Measurements from ENCODE around the gene CCDC187. TPM values are rescaled to one million over a fixed set of nuclear protein-coding genes. Genes with fewer than 3 reads are reported as not detected.

CCDC187 gene
- polyA plus RNA-seq, 1 donor (not counting 4 experiments of a cell fraction or from before 2014, with no cell fraction given): 0.03 TPM

DNA sequence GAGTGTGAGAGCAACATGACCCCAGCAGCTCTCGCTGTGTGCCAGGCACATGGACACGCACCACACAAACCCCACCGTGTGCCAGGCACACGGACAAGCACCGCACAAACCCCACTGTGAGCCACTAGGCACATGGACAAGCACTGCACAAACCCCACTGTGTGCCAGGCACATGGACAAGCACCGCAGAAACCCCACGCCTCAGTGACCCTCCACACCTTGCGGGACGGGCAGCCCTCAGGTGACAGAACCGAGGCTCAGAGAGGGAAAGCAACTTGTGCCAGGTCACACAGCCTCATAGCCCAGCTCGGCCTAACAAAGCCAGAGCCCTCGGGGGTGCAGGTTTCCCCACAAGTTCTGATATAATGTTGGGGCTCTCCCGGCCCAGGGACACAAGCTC is 21.5 kb upstream of the CCDC187 start:
- dilution Hi-C loops (cut with MboI; ENCODE audit: extremely low pct_ligation_motif_present, low sequenced_read_pairs): no loop called here
- H3K9ac ChIP-seq (ENCODE audit: control insufficient read depth, extremely low read depth, insufficient read depth, low read length): no peak overlapping the region
- DNase-seq (ENCODE audit: low read depth, low spot score): no peak
- H3K4me1 ChIP-seq (ENCODE audit: control insufficient read depth, extremely low read depth, insufficient read depth, low read length): peaks cover 20% of the 10 kb centered on the region
- no peak overlapping the region for H3K27ac ChIP-seq (ENCODE audit: control insufficient read depth, insufficient read depth, low read length)
- H3K9me1 ChIP-seq (ENCODE audit: control insufficient read depth, extremely low read depth, insufficient read depth, low read length): no peaks in the 10 kb centered on the region
- H3K27me3 ChIP-seq (ENCODE audit: control insufficient read depth, extremely low read depth, insufficient read depth, low read length): peaks cover 26% of the 10 kb centered on the region
- no peak overlapping the region for H3K4me3 ChIP-seq (ENCODE audit: control insufficient read depth in 2 of 3, extremely low read depth in 1 of 3, insufficient read depth in 2 of 3, low read depth in 1 of 3, low read length in 3 of 3)
- peaks cover 2% of the 10 kb centered on the region for H3K9me3 ChIP-seq (ENCODE audit: control insufficient read depth, low read depth, low read length)
- no peak overlapping the region for H3K4me2 ChIP-seq (ENCODE audit: control insufficient read depth, extremely low read depth, insufficient read depth, low read depth, low read length)
- no peaks in the 10 kb centered on the region for H3K79me2 ChIP-seq (ENCODE audit: control insufficient read depth, insufficient read depth, low read length)
- no peak for FAIRE-seq
- H2AFZ ChIP-seq (ENCODE audit: control insufficient read depth, low read length): no peak overlapping the region
- no peaks in the 10 kb centered on the region for H4K20me1 ChIP-seq (ENCODE audit: control insufficient read depth, extremely low read depth, insufficient read depth, low read length)
- H3K36me3 ChIP-seq (ENCODE audit: control insufficient read depth in 2 of 2, extremely low read depth in 1 of 2, insufficient read depth in 2 of 2, low read length in 2 of 2): no peaks in the 10 kb centered on the region
- TF ChIP-seq EZH2 (IDR thresholded peaks at IDR 0.05; ENCODE audit: low read length): no peak
- TF ChIP-seq, protein P1, sequence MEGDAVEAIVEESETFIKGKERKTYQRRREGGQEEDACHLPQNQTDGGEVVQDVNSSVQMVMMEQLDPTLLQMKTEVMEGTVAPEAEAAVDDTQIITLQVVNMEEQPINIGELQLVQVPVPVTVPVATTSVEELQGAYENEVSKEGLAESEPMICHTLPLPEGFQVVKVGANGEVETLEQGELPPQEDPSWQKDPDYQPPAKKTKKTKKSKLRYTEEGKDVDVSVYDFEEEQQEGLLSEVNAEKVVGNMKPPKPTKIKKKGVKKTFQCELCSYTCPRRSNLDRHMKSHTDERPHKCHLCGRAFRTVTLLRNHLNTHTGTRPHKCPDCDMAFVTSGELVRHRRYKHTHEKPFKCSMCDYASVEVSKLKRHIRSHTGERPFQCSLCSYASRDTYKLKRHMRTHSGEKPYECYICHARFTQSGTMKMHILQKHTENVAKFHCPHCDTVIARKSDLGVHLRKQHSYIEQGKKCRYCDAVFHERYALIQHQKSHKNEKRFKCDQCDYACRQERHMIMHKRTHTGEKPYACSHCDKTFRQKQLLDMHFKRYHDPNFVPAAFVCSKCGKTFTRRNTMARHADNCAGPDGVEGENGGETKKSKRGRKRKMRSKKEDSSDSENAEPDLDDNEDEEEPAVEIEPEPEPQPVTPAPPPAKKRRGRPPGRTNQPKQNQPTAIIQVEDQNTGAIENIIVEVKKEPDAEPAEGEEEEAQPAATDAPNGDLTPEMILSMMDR (optimal IDR thresholded peaks at IDR 0.05 in 1 of 3, IDR thresholded peaks at IDR 0.05 in 1 of 3, conservative IDR thresholded peaks at IDR 0.05 in 1 of 3; ENCODE audit: extremely low read depth in 1 of 3, insufficient read depth in 2 of 3, low read length in 3 of 3): no peak

DNA sequence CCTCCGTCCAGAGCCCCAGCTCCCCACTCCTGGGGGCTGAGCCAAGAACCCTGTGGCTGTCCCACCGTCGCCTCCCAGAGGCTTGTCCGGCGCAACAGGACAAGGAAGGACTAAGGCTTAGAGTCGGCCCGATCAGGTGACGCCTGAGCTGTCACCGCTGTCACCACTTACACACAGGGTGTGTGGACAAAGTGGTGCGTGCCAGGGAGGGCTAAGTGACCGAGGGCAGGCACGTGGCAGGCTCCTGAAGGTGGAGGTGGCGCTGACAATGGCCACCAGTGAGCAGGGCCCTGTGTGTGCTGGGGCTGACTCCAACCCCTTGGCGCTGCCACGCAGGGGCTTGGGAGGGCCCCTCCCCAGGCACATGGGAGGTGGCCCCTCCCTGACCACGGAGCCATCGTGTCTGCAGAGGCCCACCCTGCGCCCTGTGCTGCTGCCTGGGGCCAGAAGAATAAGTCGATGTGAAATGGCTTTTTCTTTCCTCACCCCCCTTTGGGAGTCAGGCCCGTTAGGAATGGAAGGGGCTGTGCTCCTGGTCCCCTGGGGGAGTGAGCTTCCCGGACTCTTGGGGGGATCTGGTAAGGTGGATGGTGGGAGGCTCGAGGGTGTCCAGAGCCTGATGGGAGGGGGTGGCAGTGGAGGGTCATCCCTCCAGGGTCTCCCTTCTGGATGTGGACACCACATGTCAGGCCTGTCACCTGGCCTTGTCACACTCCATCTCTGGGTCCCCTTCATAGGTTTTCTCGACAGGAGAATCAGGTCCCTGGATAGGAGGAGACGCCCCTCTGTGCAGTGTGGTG is 20.8 kb upstream of the CCDC187 start:
- dilution Hi-C loops (cut with MboI; ENCODE audit: extremely low pct_ligation_motif_present, low sequenced_read_pairs): no loop called here

More for the DNA sequence above, 20.8 kb upstream of the CCDC187 start:
- H3K36me3 ChIP-seq (ENCODE audit: control insufficient read depth in 2 of 2, extremely low read depth in 1 of 2, insufficient read depth in 2 of 2, low read length in 2 of 2): no peaks in the 10 kb centered on the region
- DNase-seq (ENCODE audit: low read depth, low spot score) (no peak), FAIRE-seq (no peak)
- H3K9me1 ChIP-seq (ENCODE audit: control insufficient read depth, extremely low read depth, insufficient read depth, low read length): no peaks in the 10 kb centered on the region
- no peak overlapping the region for H2AFZ ChIP-seq (ENCODE audit: control insufficient read depth, low read length)
- no peak overlapping the region for H3K9ac ChIP-seq (ENCODE audit: control insufficient read depth, extremely low read depth, insufficient read depth, low read length)
- H3K4me2 ChIP-seq (ENCODE audit: control insufficient read depth, extremely low read depth, insufficient read depth, low read depth, low read length): no peak overlapping the region
- peaks cover 20% of the 10 kb centered on the region for H3K4me1 ChIP-seq (ENCODE audit: control insufficient read depth, extremely low read depth, insufficient read depth, low read length)
- peaks cover 2% of the 10 kb centered on the region for H3K9me3 ChIP-seq (ENCODE audit: control insufficient read depth, low read depth, low read length)
- H3K27me3 ChIP-seq (ENCODE audit: control insufficient read depth, extremely low read depth, insufficient read depth, low read length): peaks cover 26% of the 10 kb centered on the region
- no peak overlapping the region for H3K4me3 ChIP-seq (ENCODE audit: control insufficient read depth in 2 of 3, extremely low read depth in 1 of 3, insufficient read depth in 2 of 3, low read depth in 1 of 3, low read length in 3 of 3)
- no peak for TF ChIP-seq EZH2 (IDR thresholded peaks at IDR 0.05; ENCODE audit: low read length)
- TF ChIP-seq, protein P1 (optimal IDR thresholded peaks at IDR 0.05 in 1 of 3, IDR thresholded peaks at IDR 0.05 in 1 of 3, conservative IDR thresholded peaks at IDR 0.05 in 1 of 3; ENCODE audit: extremely low read depth in 1 of 3, insufficient read depth in 2 of 3, low read length in 3 of 3): no peak
- H3K27ac ChIP-seq (ENCODE audit: control insufficient read depth, insufficient read depth, low read length): no peak overlapping the region
- H3K79me2 ChIP-seq (ENCODE audit: control insufficient read depth, insufficient read depth, low read length): no peaks in the 10 kb centered on the region
- no peaks in the 10 kb centered on the region for H4K20me1 ChIP-seq (ENCODE audit: control insufficient read depth, extremely low read depth, insufficient read depth, low read length)
